ENCODE data around the gene CELF4. TPM values are rescaled to one million over a fixed set of nuclear protein-coding genes. Genes with fewer than 3 reads are reported as not detected.

CELF4 gene
- total and polyA plus RNA-seq, 2 donors (not counting 1 experiment from before 2014, with no cell fraction given) = 0.17 TPM; not detected in 1

- Histone ChIP-seq H3K27me3 (ENCODE audit: control insufficient read depth, insufficient read depth, low read length) (no peaks in the 10 kb centered on the region), H2AFZ (ENCODE audit: low read length) (no peak overlapping the region), H3K36me3 (ENCODE audit: control insufficient read depth, insufficient read depth, low read length) (no peaks in the 10 kb centered on the region), H3K9me3 (ENCODE audit: control insufficient read depth, insufficient read depth, low read depth, low read length) (no peaks in the 10 kb centered on the region), H3K79me2 (ENCODE audit: control insufficient read depth, insufficient read depth, low read length) (no peaks in the 10 kb centered on the region), H3K4me1 (ENCODE audit: control insufficient read depth, extremely low read depth, insufficient read depth, low read length) (no peaks in the 10 kb centered on the region), H4K20me1 (ENCODE audit: control insufficient read depth, extremely low read depth, insufficient read depth, low read length) (no peaks in the 10 kb centered on the region), H3K4me3 (replicated peaks in 1 of 4; ENCODE audit: control extremely low read depth in 1 of 4, insufficient read depth in 1 of 4, low read depth in 3 of 4, low read length in 4 of 4) (no peak overlapping the region), H3K27ac (ENCODE audit: insufficient read depth, low read length) (no peak overlapping the region), H3K9ac (ENCODE audit: insufficient read depth, low read length) (no peak overlapping the region), H3K4me2 (ENCODE audit: extremely low read depth, insufficient read depth, low read length) (no peak overlapping the region)
- no peak for DNase-seq (ENCODE audit: low read depth in 2 of 2)
- TF ChIP-seq CTCF (conservative IDR thresholded peaks at IDR 0.05 in 1 of 2, IDR thresholded peaks at IDR 0.05 in 1 of 2; ENCODE audit: low read depth in 1 of 2, low read length in 2 of 2) (no peak), EZH2 (IDR thresholded peaks at IDR 0.05; ENCODE audit: low read length, missing control alignments) (no peak)
Observed at GRCh38 chr18:37314534-37314933, 251.1 kb downstream of the CELF4 start.

- TF ChIP-seq CTCF (conservative IDR thresholded peaks at IDR 0.05 in 1 of 2, IDR thresholded peaks at IDR 0.05 in 1 of 2; ENCODE audit: low read depth in 1 of 2, low read length in 2 of 2) (no peak), EZH2 (IDR thresholded peaks at IDR 0.05; ENCODE audit: low read length, missing control alignments) (no peak)
- Histone ChIP-seq H3K9ac (ENCODE audit: insufficient read depth, low read length) (no peak overlapping the region), H4K20me1 (ENCODE audit: control insufficient read depth, extremely low read depth, insufficient read depth, low read length) (no peaks in the 10 kb centered on the region), H2AFZ (ENCODE audit: low read length) (no peak overlapping the region), H3K4me2 (ENCODE audit: extremely low read depth, insufficient read depth, low read length) (no peak overlapping the region), H3K9me3 (ENCODE audit: control insufficient read depth, insufficient read depth, low read depth, low read length) (no peaks in the 10 kb centered on the region), H3K36me3 (ENCODE audit: control insufficient read depth, insufficient read depth, low read length) (no peaks in the 10 kb centered on the region), H3K79me2 (ENCODE audit: control insufficient read depth, insufficient read depth, low read length) (no peaks in the 10 kb centered on the region), H3K27me3 (ENCODE audit: control insufficient read depth, insufficient read depth, low read length) (no peaks in the 10 kb centered on the region), H3K4me3 (replicated peaks in 1 of 4; ENCODE audit: control extremely low read depth in 1 of 4, insufficient read depth in 1 of 4, low read depth in 3 of 4, low read length in 4 of 4) (no peak overlapping the region), H3K4me1 (ENCODE audit: control insufficient read depth, extremely low read depth, insufficient read depth, low read length) (no peaks in the 10 kb centered on the region), H3K27ac (ENCODE audit: insufficient read depth, low read length) (no peak overlapping the region)
- DNase-seq (ENCODE audit: low read depth in 2 of 2) = no peak
Observed at GRCh38 chr18:37313624-37314023, 252.0 kb downstream of the CELF4 start.

- no peak for DNase-seq (ENCODE audit: low read depth in 2 of 2)
- TF ChIP-seq CTCF (conservative IDR thresholded peaks at IDR 0.05 in 1 of 2, IDR thresholded peaks at IDR 0.05 in 1 of 2; ENCODE audit: low read depth in 1 of 2, low read length in 2 of 2) (no peak), EZH2 (IDR thresholded peaks at IDR 0.05; ENCODE audit: low read length, missing control alignments) (no peak)
Observed at GRCh38 chr18:37309861-37310260, 255.7 kb downstream of the CELF4 start.

More at GRCh38 chr18:37309861-37310260, 255.7 kb downstream of the CELF4 start:
- Histone ChIP-seq H3K9me3 (ENCODE audit: control insufficient read depth, insufficient read depth, low read depth, low read length) (no peaks in the 10 kb centered on the region), H3K4me2 (ENCODE audit: extremely low read depth, insufficient read depth, low read length) (no peak overlapping the region), H3K27me3 (ENCODE audit: control insufficient read depth, insufficient read depth, low read length) (no peaks in the 10 kb centered on the region), H3K4me3 (replicated peaks in 1 of 4; ENCODE audit: control extremely low read depth in 1 of 4, insufficient read depth in 1 of 4, low read depth in 3 of 4, low read length in 4 of 4) (no peak overlapping the region), H3K4me1 (ENCODE audit: control insufficient read depth, extremely low read depth, insufficient read depth, low read length) (no peaks in the 10 kb centered on the region), H2AFZ (ENCODE audit: low read length) (no peak overlapping the region), H3K79me2 (ENCODE audit: control insufficient read depth, insufficient read depth, low read length) (no peaks in the 10 kb centered on the region), H3K36me3 (ENCODE audit: control insufficient read depth, insufficient read depth, low read length) (no peaks in the 10 kb centered on the region), H3K27ac (ENCODE audit: insufficient read depth, low read length) (no peak overlapping the region), H4K20me1 (ENCODE audit: control insufficient read depth, extremely low read depth, insufficient read depth, low read length) (no peaks in the 10 kb centered on the region), H3K9ac (ENCODE audit: insufficient read depth, low read length) (no peak overlapping the region)
